Measurements from ENCODE around the gene YPEL2.

YPEL2 gene

GRCh38 chr17:59435238-59435637, 103.8 kb downstream of the YPEL2 start:
- DNase-seq = peak in 1 of 5 donors; percentile 85

GRCh38 chr17:59436900-59437299, 105.4 kb downstream of the YPEL2 start:
- DNase-seq = no peak

- peak in 1 of 5 donors; percentile 38 for DNase-seq
These were observed 106.4 kb downstream of the YPEL2 start for GRCh38 chr17:59437791-59438281.

GRCh38 chr17:59439262-59439661, 107.8 kb downstream of the YPEL2 start:
- DNase-seq = peak in 1 of 5 donors; percentile 70

GRCh38 chr17:59439741-59440211, 108.3 kb downstream of the YPEL2 start:
- DNase-seq = no peak

- peak; percentile 54 to 93 (median 78) for DNase-seq
These were observed 109.5 kb downstream of the YPEL2 start for GRCh38 chr17:59440757-59441463.

GRCh38 chr17:59441464-59442096, 110.1 kb downstream of the YPEL2 start:
- no peak for DNase-seq

- DNase-seq = no peak
These were observed 111.7 kb downstream of the YPEL2 start for GRCh38 chr17:59443106-59443505.

Data from T-helper 1 cell (primary cell).